GM12891 (cell line): ENCODE measurements around the gene PTPRN2.

ENCODE experiments used
- POLR2A ChIP-seq: IDR thresholded peaks from 2 replicates; pipeline ENCODE4 v1.6.1; 2011; ENCODE audit warnings: low read depth, low read length, control low read depth
- POLR2AphosphoS5 ChIP-seq: IDR thresholded peaks from 2 replicates; pipeline ENCODE4 v1.6.1; 2011; ENCODE audit warnings: low read depth, low read length, control low read depth
- SPI1 ChIP-seq: IDR thresholded peaks from 2 replicates; pipeline ENCODE4 v1.6.1; 2011; ENCODE audit warnings: low read depth, low read length, control low read depth
- TAF1 ChIP-seq: IDR thresholded peaks from 2 replicates; pipeline ENCODE4 v1.6.1; 2011; ENCODE audit warnings: low read depth, low read length, control low read depth

- TF ChIP-seq POLR2A, result no peak
- TF ChIP-seq POLR2AphosphoS5, result no peak
- TF ChIP-seq TAF1, result no peak
- no peak for TF ChIP-seq SPI1
Observed at GRCh38 chr7:158316466-158317031, 271.1 kb downstream of the PTPRN2 start.
